ENCODE results near the gene FBXL17.

The FBXL17 gene

GRCh38 chr5:107867266-107867665 is 514.6 kb downstream of the FBXL17 start:
- H3K9ac ChIP-seq (ENCODE audit: low read depth, low read length), result no peak overlapping the region
- TF ChIP-seq EZH2 (IDR thresholded peaks at IDR 0.05; ENCODE audit: borderline replicate concordance, low read depth, low read length, severe bottlenecking) (no peak), CTCF (IDR thresholded peaks at IDR 0.05; ENCODE audit: borderline replicate concordance, extremely low read depth, low read length, poor library complexity, severe bottlenecking) (no peak)
- no peaks in the 10 kb centered on the region for H3K27me3 ChIP-seq (ENCODE audit: insufficient read depth, low read length, poor library complexity)
- H2AFZ ChIP-seq (ENCODE audit: low read depth, low read length), result no peak overlapping the region
- no peak for DNase-seq
- H3K27ac ChIP-seq (ENCODE audit: low read length), result no peak overlapping the region
- peaks cover 3% of the 10 kb centered on the region for H3K9me3 ChIP-seq (ENCODE audit: insufficient read depth, low read length, severe bottlenecking)
- H3K4me3 ChIP-seq (ENCODE audit: low read depth in 1 of 2, low read length in 2 of 2), result no peak overlapping the region
- H3K79me2 ChIP-seq (ENCODE audit: insufficient read depth, low read length), result no peaks in the 10 kb centered on the region
- no peaks in the 10 kb centered on the region for H4K20me1 ChIP-seq (ENCODE audit: insufficient read depth, low read length)
- ATAC-seq (ENCODE audit: insufficient read depth, low read depth), result no peak
- no peaks in the 10 kb centered on the region for H3K36me3 ChIP-seq (ENCODE audit: insufficient read depth, low read length)
- H3K4me1 ChIP-seq (ENCODE audit: insufficient read depth, low read length), result no peaks in the 10 kb centered on the region
- H3K4me2 ChIP-seq (ENCODE audit: insufficient read depth, low read length), result no peak overlapping the region

GRCh38 chr5:107864793-107865192 is 517.1 kb downstream of the FBXL17 start:
- no peak for TF ChIP-seq EZH2 (IDR thresholded peaks at IDR 0.05; ENCODE audit: borderline replicate concordance, low read depth, low read length, severe bottlenecking)
- TF ChIP-seq CTCF (IDR thresholded peaks at IDR 0.05; ENCODE audit: borderline replicate concordance, extremely low read depth, low read length, poor library complexity, severe bottlenecking), result no peak
- Histone ChIP-seq H4K20me1 (ENCODE audit: insufficient read depth, low read length) (no peaks in the 10 kb centered on the region), H3K36me3 (ENCODE audit: insufficient read depth, low read length) (no peaks in the 10 kb centered on the region), H3K4me2 (ENCODE audit: insufficient read depth, low read length) (no peak overlapping the region), H3K9ac (ENCODE audit: low read depth, low read length) (no peak overlapping the region), H3K4me1 (ENCODE audit: insufficient read depth, low read length) (peaks cover 8% of the 10 kb centered on the region), H2AFZ (ENCODE audit: low read depth, low read length) (no peak overlapping the region), H3K9me3 (ENCODE audit: insufficient read depth, low read length, severe bottlenecking) (peaks cover 3% of the 10 kb centered on the region), H3K27ac (ENCODE audit: low read length) (no peak overlapping the region), H3K27me3 (ENCODE audit: insufficient read depth, low read length, poor library complexity) (no peaks in the 10 kb centered on the region), H3K79me2 (ENCODE audit: insufficient read depth, low read length) (no peaks in the 10 kb centered on the region), H3K4me3 (ENCODE audit: low read depth in 1 of 2, low read length in 2 of 2) (no peak overlapping the region)
- ATAC-seq (ENCODE audit: insufficient read depth, low read depth) (no peak), DNase-seq (no peak)

GRCh38 chr5:107863125-107863524 is 518.8 kb downstream of the FBXL17 start:
- no peaks in the 10 kb centered on the region for H3K79me2 ChIP-seq (ENCODE audit: insufficient read depth, low read length)
- H3K4me2 ChIP-seq (ENCODE audit: insufficient read depth, low read length), result no peak overlapping the region
- H3K9me3 ChIP-seq (ENCODE audit: insufficient read depth, low read length, severe bottlenecking), result peaks cover 3% of the 10 kb centered on the region
- no peak for ATAC-seq (ENCODE audit: insufficient read depth, low read depth)
- H3K27ac ChIP-seq (ENCODE audit: low read length), result no peak overlapping the region
- H3K36me3 ChIP-seq (ENCODE audit: insufficient read depth, low read length), result no peaks in the 10 kb centered on the region
- H3K4me3 ChIP-seq (ENCODE audit: low read depth in 1 of 2, low read length in 2 of 2), result no peak overlapping the region
- H2AFZ ChIP-seq (ENCODE audit: low read depth, low read length), result no peak overlapping the region
- no peak for DNase-seq
- TF ChIP-seq EZH2 (IDR thresholded peaks at IDR 0.05; ENCODE audit: borderline replicate concordance, low read depth, low read length, severe bottlenecking), result no peak
- TF ChIP-seq CTCF (IDR thresholded peaks at IDR 0.05; ENCODE audit: borderline replicate concordance, extremely low read depth, low read length, poor library complexity, severe bottlenecking), result no peak
- H3K9ac ChIP-seq (ENCODE audit: low read depth, low read length), result no peak overlapping the region
- H3K27me3 ChIP-seq (ENCODE audit: insufficient read depth, low read length, poor library complexity), result no peaks in the 10 kb centered on the region
- no peaks in the 10 kb centered on the region for H4K20me1 ChIP-seq (ENCODE audit: insufficient read depth, low read length)
- peaks cover 8% of the 10 kb centered on the region for H3K4me1 ChIP-seq (ENCODE audit: insufficient read depth, low read length)

GRCh38 chr5:107861565-107861964 is 520.3 kb downstream of the FBXL17 start:
- Histone ChIP-seq H3K79me2 (ENCODE audit: insufficient read depth, low read length) (no peaks in the 10 kb centered on the region), H3K9me3 (ENCODE audit: insufficient read depth, low read length, severe bottlenecking) (peaks cover 3% of the 10 kb centered on the region), H3K4me3 (ENCODE audit: low read depth in 1 of 2, low read length in 2 of 2) (no peak overlapping the region), H3K9ac (ENCODE audit: low read depth, low read length) (no peak overlapping the region), H3K36me3 (ENCODE audit: insufficient read depth, low read length) (no peaks in the 10 kb centered on the region), H3K27ac (ENCODE audit: low read length) (no peak overlapping the region), H3K4me1 (ENCODE audit: insufficient read depth, low read length) (peaks cover 8% of the 10 kb centered on the region), H3K27me3 (ENCODE audit: insufficient read depth, low read length, poor library complexity) (no peaks in the 10 kb centered on the region), H2AFZ (ENCODE audit: low read depth, low read length) (no peak overlapping the region), H4K20me1 (ENCODE audit: insufficient read depth, low read length) (no peaks in the 10 kb centered on the region), H3K4me2 (ENCODE audit: insufficient read depth, low read length) (no peak overlapping the region)
- TF ChIP-seq CTCF (IDR thresholded peaks at IDR 0.05; ENCODE audit: borderline replicate concordance, extremely low read depth, low read length, poor library complexity, severe bottlenecking), result no peak
- no peak for TF ChIP-seq EZH2 (IDR thresholded peaks at IDR 0.05; ENCODE audit: borderline replicate concordance, low read depth, low read length, severe bottlenecking)
- DNase-seq (no peak), ATAC-seq (ENCODE audit: insufficient read depth, low read depth) (no peak; the same call in 2 of the 3 replicates)

All from DND-41 (cell line).